ENCODE results near the gene GSAP. TPM values are rescaled to one million over a fixed set of nuclear protein-coding genes. Genes with fewer than 3 reads are reported as not detected.

Gene GSAP, protein sequence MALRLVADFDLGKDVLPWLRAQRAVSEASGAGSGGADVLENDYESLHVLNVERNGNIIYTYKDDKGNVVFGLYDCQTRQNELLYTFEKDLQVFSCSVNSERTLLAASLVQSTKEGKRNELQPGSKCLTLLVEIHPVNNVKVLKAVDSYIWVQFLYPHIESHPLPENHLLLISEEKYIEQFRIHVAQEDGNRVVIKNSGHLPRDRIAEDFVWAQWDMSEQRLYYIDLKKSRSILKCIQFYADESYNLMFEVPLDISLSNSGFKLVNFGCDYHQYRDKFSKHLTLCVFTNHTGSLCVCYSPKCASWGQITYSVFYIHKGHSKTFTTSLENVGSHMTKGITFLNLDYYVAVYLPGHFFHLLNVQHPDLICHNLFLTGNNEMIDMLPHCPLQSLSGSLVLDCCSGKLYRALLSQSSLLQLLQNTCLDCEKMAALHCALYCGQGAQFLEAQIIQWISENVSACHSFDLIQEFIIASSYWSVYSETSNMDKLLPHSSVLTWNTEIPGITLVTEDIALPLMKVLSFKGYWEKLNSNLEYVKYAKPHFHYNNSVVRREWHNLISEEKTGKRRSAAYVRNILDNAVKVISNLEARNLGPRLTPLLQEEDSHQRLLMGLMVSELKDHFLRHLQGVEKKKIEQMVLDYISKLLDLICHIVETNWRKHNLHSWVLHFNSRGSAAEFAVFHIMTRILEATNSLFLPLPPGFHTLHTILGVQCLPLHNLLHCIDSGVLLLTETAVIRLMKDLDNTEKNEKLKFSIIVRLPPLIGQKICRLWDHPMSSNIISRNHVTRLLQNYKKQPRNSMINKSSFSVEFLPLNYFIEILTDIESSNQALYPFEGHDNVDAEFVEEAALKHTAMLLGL
- total RNA-seq (2022) (25.7 and 27.1 TPM in 2 replicates), Bru-seq, nascent RNA (percentile 83 among the genes with signal in this experiment), BruChase-seq, experiment 1, labeled RNA remaining after a 2-hour chase (percentile 81 among the genes with signal in this experiment), BruChase-seq, experiment 2, labeled RNA remaining after a 6-hour chase (percentile 73 among the genes with signal in this experiment)
- long read RNA-seq, transcript GSAP-201 (31 exons, 3,251 nt), result major isoform, 12 of 35 reads
- long read RNA-seq, partial matches to known transcripts, result 7 of 35 reads
- long read RNA-seq, other reads (novel, unspliced or antisense), result 16 of 35 reads

DNA sequence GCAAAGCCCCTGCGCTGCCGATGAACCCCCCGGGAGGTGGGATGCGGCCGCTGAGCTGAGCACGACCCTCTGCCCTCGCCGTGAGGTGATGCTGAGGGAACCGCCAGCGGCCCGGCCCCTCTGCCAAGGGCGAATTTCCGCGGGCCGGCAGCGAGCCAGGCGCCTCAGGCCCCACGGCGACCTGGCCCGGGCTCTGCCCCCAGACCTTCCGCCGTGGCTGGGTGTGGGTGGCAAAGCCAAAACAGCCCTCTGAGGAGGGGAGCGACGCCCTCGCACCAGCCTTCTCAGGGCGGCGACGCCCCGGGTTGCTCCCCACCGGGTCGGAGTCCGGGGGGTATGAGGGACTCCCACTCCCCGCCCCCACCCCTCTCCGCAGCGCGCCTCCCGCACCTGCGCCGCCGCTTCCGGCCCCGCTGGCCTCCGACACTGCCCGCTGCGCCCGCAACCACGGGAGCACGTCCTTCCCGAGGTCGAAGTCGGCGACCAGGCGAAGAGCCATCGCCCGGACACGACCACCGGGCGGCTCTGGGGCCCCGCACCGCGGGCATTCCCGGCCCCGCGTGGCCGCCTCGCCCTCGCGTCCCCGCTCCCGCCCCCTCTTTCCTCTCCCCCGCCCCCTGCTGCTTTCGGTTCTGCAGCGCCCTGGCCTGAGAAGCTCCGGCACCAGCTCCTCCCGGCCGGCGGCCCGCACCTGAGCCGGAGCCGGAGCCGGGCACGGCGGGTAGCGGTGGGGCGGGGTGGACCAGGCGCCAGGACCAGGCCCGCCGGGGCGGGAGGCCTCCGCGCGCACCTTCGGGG is at the start of gene GSAP:
Gene GSAP (minus strand): TSS at position 527 of the 798 bp plus-strand sequence. CDS start 28 bp downstream, at position 499.
- H3K36me3 Mint-ChIP-seq (ENCODE audit: insufficient read depth, unreplicated experiment), result no peaks in the 10 kb centered on the region
- no peaks in the 10 kb centered on the region for H3K9me3 Mint-ChIP-seq (ENCODE audit: unreplicated experiment)
- Histone ChIP-seq H3K9me3 (no peaks in the 10 kb centered on the region), H3K36me3 (ENCODE audit: control insufficient read depth, insufficient read depth, low read length) (no peaks in the 10 kb centered on the region), H3K27me3 (replicated peaks; ENCODE audit: control insufficient read depth, insufficient read depth, low read length) (no peaks in the 10 kb centered on the region), H3K4me3 (ENCODE audit: low read depth, low read length) (peak within 1 kb of the TSS; percentile 67), H3K4me1 (peaks cover 23% of the 10 kb centered on the region; the same call in 1 of the 2 replicates)
- TF ChIP-seq, protein P1, sequence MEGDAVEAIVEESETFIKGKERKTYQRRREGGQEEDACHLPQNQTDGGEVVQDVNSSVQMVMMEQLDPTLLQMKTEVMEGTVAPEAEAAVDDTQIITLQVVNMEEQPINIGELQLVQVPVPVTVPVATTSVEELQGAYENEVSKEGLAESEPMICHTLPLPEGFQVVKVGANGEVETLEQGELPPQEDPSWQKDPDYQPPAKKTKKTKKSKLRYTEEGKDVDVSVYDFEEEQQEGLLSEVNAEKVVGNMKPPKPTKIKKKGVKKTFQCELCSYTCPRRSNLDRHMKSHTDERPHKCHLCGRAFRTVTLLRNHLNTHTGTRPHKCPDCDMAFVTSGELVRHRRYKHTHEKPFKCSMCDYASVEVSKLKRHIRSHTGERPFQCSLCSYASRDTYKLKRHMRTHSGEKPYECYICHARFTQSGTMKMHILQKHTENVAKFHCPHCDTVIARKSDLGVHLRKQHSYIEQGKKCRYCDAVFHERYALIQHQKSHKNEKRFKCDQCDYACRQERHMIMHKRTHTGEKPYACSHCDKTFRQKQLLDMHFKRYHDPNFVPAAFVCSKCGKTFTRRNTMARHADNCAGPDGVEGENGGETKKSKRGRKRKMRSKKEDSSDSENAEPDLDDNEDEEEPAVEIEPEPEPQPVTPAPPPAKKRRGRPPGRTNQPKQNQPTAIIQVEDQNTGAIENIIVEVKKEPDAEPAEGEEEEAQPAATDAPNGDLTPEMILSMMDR (IDR thresholded peaks at IDR 0.05; ENCODE audit: insufficient read depth in 1 of 2, low read depth in 1 of 2, low read length in 1 of 2, severe bottlenecking in 1 of 2, unreplicated experiment in 1 of 2), result no peak
- H3K27me3 Mint-ChIP-seq (ENCODE audit: insufficient read depth, unreplicated experiment), result no peaks in the 10 kb centered on the region
- H3K4me1 Mint-ChIP-seq (ENCODE audit: low read depth, unreplicated experiment), result peaks cover 19% of the 10 kb centered on the region
- ChIA-PET POLR2A (interaction anchor here (0.5 to 0.7 kb wide), 7 partner anchors 10 to 351 kb away, joined by 3 to 12 read pairs (median 3); partner anchors contain the start of gene PTPN12), CTCF (interaction anchor here (0.6 to 0.9 kb wide), 2 partner anchors 16 to 280 kb away, joined by 4 to 7 read pairs; no protein-coding TSS in a partner anchor)
- DNase-seq, result peak; percentile 65 to 80
- no TSS peak for BruUV-seq (replicated peaks)
- H3K4me3 Mint-ChIP-seq (ENCODE audit: unreplicated experiment), result peak within 1 kb of the TSS; percentile 72
- intact Hi-C loops (cut with micrococcal nuclease; ENCODE audit: unreplicated experiment), result loop anchor here (2.0 to 5.0 kb wide), 2 partner anchors 43 to 49 kb away; no protein-coding TSS in a partner anchor
- H3K27ac Mint-ChIP-seq (ENCODE audit: unreplicated experiment), result peak within 1 kb of the TSS; percentile 85

DNA sequence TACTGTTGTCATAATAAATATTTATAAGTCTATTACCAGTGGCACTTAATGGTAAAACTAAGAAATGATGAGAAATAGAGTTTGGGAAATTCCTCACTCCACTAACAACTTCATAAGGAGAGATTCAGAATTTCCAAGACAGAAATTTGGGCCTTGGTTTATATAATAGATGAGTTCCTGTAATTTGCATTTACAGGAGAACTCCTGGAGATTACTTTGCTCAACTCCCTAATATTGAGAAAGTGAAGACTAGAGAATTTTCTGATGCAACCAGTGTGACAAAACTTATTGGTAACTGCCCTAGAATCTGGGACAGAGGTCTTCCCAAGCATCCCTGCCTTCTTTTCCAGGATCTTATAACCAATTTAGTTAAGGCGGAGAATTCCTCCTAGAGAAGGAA is 49.1 kb upstream of the GSAP start:
- POLR2A ChIA-PET, result no interaction called here
- Mint-ChIP-seq H3K27ac (ENCODE audit: unreplicated experiment) (no peak overlapping the region), H3K27me3 (ENCODE audit: insufficient read depth, unreplicated experiment) (no peaks in the 10 kb centered on the region), H3K4me1 (ENCODE audit: low read depth, unreplicated experiment) (peaks cover 10% of the 10 kb centered on the region), H3K4me3 (ENCODE audit: unreplicated experiment) (no peak overlapping the region), H3K36me3 (ENCODE audit: insufficient read depth, unreplicated experiment) (no peaks in the 10 kb centered on the region), H3K9me3 (ENCODE audit: unreplicated experiment) (peaks cover 10% of the 10 kb centered on the region)
- TF ChIP-seq, protein P1 (IDR thresholded peaks at IDR 0.05; ENCODE audit: insufficient read depth in 1 of 2, low read depth in 1 of 2, low read length in 1 of 2, severe bottlenecking in 1 of 2, unreplicated experiment in 1 of 2), result no peak
- DNase-seq, result no peak
- no TSS peak for BruUV-seq (replicated peaks)
- Histone ChIP-seq H3K4me1 (peaks cover 5% of the 10 kb centered on the region), H3K27me3 (replicated peaks; ENCODE audit: control insufficient read depth, insufficient read depth, low read length) (no peaks in the 10 kb centered on the region), H3K4me3 (ENCODE audit: low read depth, low read length) (no peak overlapping the region), H3K36me3 (ENCODE audit: control insufficient read depth, insufficient read depth, low read length) (no peaks in the 10 kb centered on the region), H3K9me3 (no peaks in the 10 kb centered on the region; the same call in 1 of the 2 replicates)
- intact Hi-C loops (cut with micrococcal nuclease; ENCODE audit: unreplicated experiment), result no loop called here
- CTCF ChIA-PET, result no interaction called here

Data from Caco-2 (cell line).